Glutamatergic neuron (in vitro differentiated cells): Measurements from ENCODE around the gene MINAR1. TPM values are rescaled to one million over a fixed set of nuclear protein-coding genes. Genes with fewer than 3 reads are reported as not detected.

Source experiments
- DNase-seq: peaks from one replicate; pipeline ENCODE4 v3.0.0; 2022
- H3K27ac Mint-ChIP-seq: one replicate; pipeline ENCODE4 v1.8.0; 2020; ENCODE audit warnings: mild to moderate bottlenecking, mixed read lengths, inconsistent platforms; ENCODE audit not compliant: unreplicated experiment
- H3K27me3 Mint-ChIP-seq: one replicate; pipeline ENCODE4 v1.8.0; 2020; ENCODE audit warnings: mild to moderate bottlenecking, moderate library complexity, mixed read lengths, inconsistent platforms; ENCODE audit not compliant: unreplicated experiment
- H3K36me3 Mint-ChIP-seq: one replicate; pipeline ENCODE4 v1.8.0; 2020; ENCODE audit warnings: mild to moderate bottlenecking, mixed read lengths, inconsistent platforms; ENCODE audit not compliant: unreplicated experiment
- H3K4me1 Mint-ChIP-seq: one replicate; pipeline ENCODE4 v1.8.0; 2020; ENCODE audit warnings: mild to moderate bottlenecking, low read depth, mixed read lengths, inconsistent platforms; ENCODE audit not compliant: unreplicated experiment
- H3K4me3 Mint-ChIP-seq: one replicate; pipeline ENCODE4 v1.8.0; 2020; ENCODE audit warnings: mild to moderate bottlenecking, mixed read lengths, inconsistent platforms; ENCODE audit not compliant: unreplicated experiment
- H3K9me3 Mint-ChIP-seq: one replicate; pipeline ENCODE4 v1.8.0; 2020; ENCODE audit warnings: mild to moderate bottlenecking, moderate library complexity, mixed read lengths, inconsistent platforms; ENCODE audit not compliant: unreplicated experiment
- total RNA-seq: library from RNA; stranded (reverse); fragmentation: NEBNext Ultra II Directional; extraction: Animal tissue kit (Norgen Biotek cat#: 25700); gene quantifications from one replicate; pipeline ENCODE4 v1.2.1, GENCODE V29; 2021; ENCODE audit not compliant: unreplicated experiment
- TF ChIP-seq, protein P1 (sequence below): fragments of 200-600 bp; sonication (generic); IDR thresholded peaks from one replicate; pipeline ENCODE4 v1.5.0; 2021; ENCODE audit not compliant: partially characterized antibody, unreplicated experiment

Gene MINAR1
- total RNA-seq, 1 donor from 2014 or later: 8.5 TPM

DNA sequence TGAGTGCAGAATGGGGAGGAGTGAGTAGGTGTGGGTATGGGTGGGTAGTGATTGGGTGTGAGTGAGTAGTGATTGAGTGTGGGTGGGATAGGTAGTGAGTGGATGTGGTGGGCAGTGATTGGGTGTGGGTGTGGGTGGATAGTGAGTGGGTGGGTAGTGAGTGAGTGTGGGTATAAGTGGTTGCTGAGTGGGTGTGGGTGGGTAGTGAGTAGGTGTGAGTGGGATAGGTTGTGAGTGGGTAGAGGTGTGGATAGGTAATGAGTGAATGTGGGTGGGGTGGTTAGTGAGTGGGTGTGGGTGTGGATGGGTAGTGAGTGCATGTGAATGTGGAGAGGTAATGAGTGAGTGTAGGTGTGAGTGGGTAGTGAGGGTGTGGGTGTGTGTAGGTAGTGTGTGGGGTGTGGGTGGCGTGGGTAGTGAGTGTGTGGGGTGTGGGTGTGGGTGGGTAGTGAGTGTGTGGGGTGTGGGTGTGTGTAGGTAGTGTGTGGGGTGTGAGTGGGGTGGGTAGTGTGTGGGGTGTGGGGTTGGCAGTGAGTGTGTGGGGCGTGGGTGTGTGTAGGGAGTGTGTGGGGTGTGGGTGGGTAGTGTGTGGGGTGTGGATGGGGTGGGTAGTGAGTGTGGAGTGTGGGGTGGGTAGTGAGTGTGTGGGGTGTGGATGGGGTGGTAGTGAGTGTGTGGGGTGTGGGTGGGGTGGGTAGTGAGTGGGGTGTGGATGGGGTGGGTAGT lies 5.3 kb downstream of the MINAR1 start:
- H3K4me1 Mint-ChIP-seq: peaks cover 3% of the 10 kb centered on the region

DNA sequence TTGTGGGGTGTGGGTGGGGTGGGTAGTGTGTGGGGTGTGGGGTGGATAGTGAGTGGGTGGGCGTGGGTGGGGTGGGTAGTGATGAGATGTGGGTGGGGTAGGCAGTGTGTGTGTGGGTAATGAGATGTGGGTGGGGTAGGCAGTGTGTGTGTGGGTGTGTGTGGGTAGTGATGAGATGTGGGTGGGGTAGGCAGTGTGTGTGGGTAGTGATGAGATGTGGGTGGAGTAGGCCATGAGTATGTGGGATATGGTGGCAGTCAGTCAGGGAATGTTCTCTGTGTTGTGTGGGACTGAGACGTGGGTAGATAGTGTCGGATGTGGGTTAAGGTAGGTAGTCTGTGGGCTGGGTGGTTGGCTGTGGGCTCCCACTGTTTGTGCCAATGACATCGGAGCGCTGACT lies 7.1 kb downstream of the MINAR1 start:
- Mint-ChIP-seq H3K27me3 (peaks cover 4% of the 10 kb centered on the region), H3K27ac (no peak overlapping the region), H3K4me1 (peaks cover 8% of the 10 kb centered on the region), H3K9me3 (peaks cover 3% of the 10 kb centered on the region), H3K36me3 (no peaks in the 10 kb centered on the region), H3K4me3 (no peak overlapping the region)
- no peak for DNase-seq
- TF ChIP-seq, protein P1, sequence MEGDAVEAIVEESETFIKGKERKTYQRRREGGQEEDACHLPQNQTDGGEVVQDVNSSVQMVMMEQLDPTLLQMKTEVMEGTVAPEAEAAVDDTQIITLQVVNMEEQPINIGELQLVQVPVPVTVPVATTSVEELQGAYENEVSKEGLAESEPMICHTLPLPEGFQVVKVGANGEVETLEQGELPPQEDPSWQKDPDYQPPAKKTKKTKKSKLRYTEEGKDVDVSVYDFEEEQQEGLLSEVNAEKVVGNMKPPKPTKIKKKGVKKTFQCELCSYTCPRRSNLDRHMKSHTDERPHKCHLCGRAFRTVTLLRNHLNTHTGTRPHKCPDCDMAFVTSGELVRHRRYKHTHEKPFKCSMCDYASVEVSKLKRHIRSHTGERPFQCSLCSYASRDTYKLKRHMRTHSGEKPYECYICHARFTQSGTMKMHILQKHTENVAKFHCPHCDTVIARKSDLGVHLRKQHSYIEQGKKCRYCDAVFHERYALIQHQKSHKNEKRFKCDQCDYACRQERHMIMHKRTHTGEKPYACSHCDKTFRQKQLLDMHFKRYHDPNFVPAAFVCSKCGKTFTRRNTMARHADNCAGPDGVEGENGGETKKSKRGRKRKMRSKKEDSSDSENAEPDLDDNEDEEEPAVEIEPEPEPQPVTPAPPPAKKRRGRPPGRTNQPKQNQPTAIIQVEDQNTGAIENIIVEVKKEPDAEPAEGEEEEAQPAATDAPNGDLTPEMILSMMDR: no peak

More for the DNA sequence above, 5.3 kb downstream of the MINAR1 start:
- Mint-ChIP-seq H3K27ac (no peak overlapping the region), H3K9me3 (peaks cover 3% of the 10 kb centered on the region), H3K36me3 (no peaks in the 10 kb centered on the region), H3K4me3 (no peak overlapping the region), H3K27me3 (peaks cover 4% of the 10 kb centered on the region)
- no peak for DNase-seq
- TF ChIP-seq, protein P1: no peak

DNA sequence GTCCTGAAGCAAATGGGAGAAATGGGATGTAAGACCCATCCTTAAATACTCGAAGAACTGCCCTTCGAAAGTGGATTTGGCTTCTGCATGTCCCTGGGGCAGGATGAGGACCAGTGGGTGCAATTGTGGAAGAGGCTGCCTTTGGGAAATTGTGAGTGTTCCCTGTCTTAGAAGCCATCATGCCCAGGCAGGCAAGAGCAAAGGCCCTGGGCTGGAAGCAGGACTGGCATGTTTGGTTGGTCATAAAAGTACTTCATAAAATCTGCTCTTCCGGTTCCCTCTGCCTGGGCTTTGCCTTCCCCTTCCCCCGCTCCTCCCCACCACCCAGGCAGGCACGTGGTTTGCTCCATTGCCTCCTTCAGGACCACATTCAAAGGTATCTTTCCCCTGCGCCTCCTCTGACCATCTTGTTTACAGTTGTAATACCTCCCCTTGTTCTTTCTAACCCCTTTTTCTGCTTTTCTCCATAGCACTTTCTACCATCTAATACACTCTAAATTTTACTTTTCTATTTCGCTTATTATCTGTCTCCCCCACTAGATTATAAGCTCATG lies 8.3 kb downstream of the MINAR1 start:
- TF ChIP-seq, protein P1: no peak
- no peak for DNase-seq
- Mint-ChIP-seq H3K9me3 (peaks cover 3% of the 10 kb centered on the region), H3K27me3 (peaks cover 4% of the 10 kb centered on the region), H3K27ac (no peak overlapping the region), H3K4me3 (no peak overlapping the region), H3K4me1 (peaks cover 8% of the 10 kb centered on the region), H3K36me3 (no peaks in the 10 kb centered on the region)

DNA sequence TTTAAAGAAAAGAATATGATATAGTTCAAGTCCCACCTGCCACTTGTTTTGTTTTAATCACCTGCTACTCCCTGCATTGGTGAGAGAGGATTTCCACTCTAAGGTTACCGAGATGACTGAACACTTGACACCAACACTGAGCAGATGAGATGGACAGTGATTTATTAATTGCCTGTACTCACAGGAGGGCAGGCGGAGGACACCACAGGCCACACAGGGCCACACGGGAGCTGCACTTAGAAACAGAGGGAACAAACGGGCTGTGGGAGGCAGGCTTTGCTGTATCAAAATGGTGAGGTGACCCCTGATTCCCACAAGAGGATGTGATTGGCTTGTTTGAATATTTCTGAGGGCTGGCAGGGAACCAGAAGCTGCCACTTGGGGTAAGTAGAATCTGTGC lies 10.8 kb downstream of the MINAR1 start:
- Mint-ChIP-seq H3K27me3 (peaks cover 2% of the 10 kb centered on the region), H3K4me3 (no peak overlapping the region), H3K4me1 (peaks cover 8% of the 10 kb centered on the region), H3K27ac (no peak overlapping the region), H3K9me3 (peaks cover 3% of the 10 kb centered on the region), H3K36me3 (peaks cover 11% of the 10 kb centered on the region)
- DNase-seq: no peak
- TF ChIP-seq, protein P1: no peak

DNA sequence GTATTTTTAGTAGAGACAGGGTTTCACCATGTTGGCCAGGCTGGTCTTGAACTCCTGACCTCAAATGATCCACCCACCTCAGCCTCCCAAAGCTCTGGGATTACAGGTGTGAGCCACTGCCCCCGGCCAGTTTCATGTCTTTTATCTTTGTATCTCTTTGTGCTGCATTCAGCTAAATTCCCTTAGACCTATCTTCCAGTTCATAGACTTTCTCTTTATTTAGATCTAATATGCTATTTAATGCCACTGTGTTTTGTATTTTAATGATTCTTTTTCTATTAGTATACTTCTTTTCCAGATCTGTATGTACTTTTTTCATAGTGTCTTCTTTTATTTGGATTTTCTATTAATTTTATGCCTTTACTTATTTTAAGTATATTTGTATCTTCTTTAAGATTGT lies 14.9 kb downstream of the MINAR1 start:
- peaks cover 16% of the 10 kb centered on the region for H3K36me3 Mint-ChIP-seq
- no peak overlapping the region for H3K4me3 Mint-ChIP-seq
- H3K27me3 Mint-ChIP-seq: no peaks in the 10 kb centered on the region
- TF ChIP-seq, protein P1: no peak
- H3K4me1 Mint-ChIP-seq: peaks cover 11% of the 10 kb centered on the region
- DNase-seq: no peak
- no peaks in the 10 kb centered on the region for H3K9me3 Mint-ChIP-seq
- H3K27ac Mint-ChIP-seq: no peak overlapping the region
